Measurements from ENCODE around the gene RNF41. TPM values are rescaled to one million over a fixed set of nuclear protein-coding genes. Genes with fewer than 3 reads are reported as not detected.

Gene RNF41
- total and polyA plus RNA-seq, 2 of the 13 experiments (the other 11 are each of a cell fraction or from before 2014, with no cell fraction given) = 27.1 to 39.4 TPM

- TF ChIP-seq ZNF501 (CRISPR knock-in tag; IDR thresholded peaks at IDR 0.05) (peak; percentile 73; the same call in 1 of the 2 replicates), POLR2AphosphoS2 (IDR thresholded peaks at IDR 0.05; ENCODE audit: low read depth, low read length) (peak; percentile 41; the same call in 1 of the 2 replicates), KAT2B (IDR thresholded peaks at IDR 0.05; ENCODE audit: borderline replicate concordance, low read depth, low read length) (no peak), ZKSCAN5 (CRISPR knock-in tag; IDR thresholded peaks at IDR 0.05) (no peak), ZNF510 (CRISPR knock-in tag; IDR thresholded peaks at IDR 0.05; ENCODE audit: low read depth) (no peak), MXD1 (CRISPR knock-in tag; IDR thresholded peaks at IDR 0.05) (0 out of 2 replicates have a peak, but pooled peaks have one; percentile 2), HMG20A (CRISPR knock-in tag; IDR thresholded peaks at IDR 0.05; ENCODE audit: borderline replicate concordance) (0 out of 2 replicates have a peak, but pooled peaks have one; percentile 11), NFKB2 (CRISPR knock-in tag; IDR thresholded peaks at IDR 0.05; ENCODE audit: borderline replicate concordance) (no peak), EP300 (IDR thresholded peaks at IDR 0.05; ENCODE audit: low read depth in 2 of 2, low read length in 2 of 2) (0 out of 4 replicates have a peak, but pooled peaks of 1 of the 2 experiments have one; percentile 32), EP300 (CRISPR knock-in tag; IDR thresholded peaks at IDR 0.05; ENCODE audit: borderline replicate concordance) (peak; percentile 5; the same call in 1 of the 2 replicates), NFAT5 (CRISPR knock-in tag; IDR thresholded peaks at IDR 0.05) (0 out of 2 replicates have a peak, but pooled peaks have one; percentile 46), ZNF382 (CRISPR knock-in tag; IDR thresholded peaks at IDR 0.05; ENCODE audit: borderline replicate concordance) (no peak), THAP9 (CRISPR knock-in tag; IDR thresholded peaks at IDR 0.05; ENCODE audit: borderline replicate concordance) (no peak; the same call in 1 of the 2 replicates), ZNF292 (CRISPR knock-in tag; IDR thresholded peaks at IDR 0.05; ENCODE audit: borderline replicate concordance, low read depth) (no peak), ZNF263 (CRISPR knock-in tag; IDR thresholded peaks at IDR 0.05) (peak; percentile 87), TOE1 (CRISPR knock-in tag; IDR thresholded peaks at IDR 0.05) (no peak), ZNF230 (CRISPR knock-in tag; IDR thresholded peaks at IDR 0.05) (0 out of 2 replicates have a peak, but pooled peaks have one; percentile 69), ZKSCAN8 (CRISPR knock-in tag; IDR thresholded peaks at IDR 0.05; ENCODE audit: borderline replicate concordance) (no peak), PBX2 (CRISPR knock-in tag; IDR thresholded peaks at IDR 0.05) (0 out of 2 replicates have a peak, but pooled peaks have one; percentile 63)
Observed at GRCh38 chr12:56230432-56231183, 8.9 kb upstream of the RNF41 start (continued).

Data from HepG2 (cell line).